ENCODE results near the gene FBLN2.

The FBLN2 gene

DNA sequence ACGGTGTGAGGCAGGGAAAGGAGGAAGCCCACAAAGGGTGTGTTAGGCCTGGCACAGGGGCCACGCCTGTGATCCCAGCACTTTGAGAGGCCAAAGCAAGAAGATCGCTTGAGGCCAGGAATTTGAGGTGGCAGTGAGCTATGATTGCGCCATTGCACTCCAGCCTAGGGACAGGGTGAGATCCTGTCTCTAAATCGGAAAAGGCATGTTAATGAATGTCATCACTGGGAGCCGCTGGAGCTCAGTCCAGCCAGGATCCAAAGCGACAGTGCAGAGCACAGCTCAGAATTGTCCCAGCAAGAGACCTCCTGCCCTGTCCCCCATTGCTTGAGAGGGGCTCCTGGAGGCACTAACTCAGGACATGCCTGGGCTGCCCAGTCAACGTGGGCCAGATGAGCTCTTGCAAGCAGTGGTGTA, 15.0 kb upstream of the FBLN2 start:
- DNase-seq: no peak

DNA sequence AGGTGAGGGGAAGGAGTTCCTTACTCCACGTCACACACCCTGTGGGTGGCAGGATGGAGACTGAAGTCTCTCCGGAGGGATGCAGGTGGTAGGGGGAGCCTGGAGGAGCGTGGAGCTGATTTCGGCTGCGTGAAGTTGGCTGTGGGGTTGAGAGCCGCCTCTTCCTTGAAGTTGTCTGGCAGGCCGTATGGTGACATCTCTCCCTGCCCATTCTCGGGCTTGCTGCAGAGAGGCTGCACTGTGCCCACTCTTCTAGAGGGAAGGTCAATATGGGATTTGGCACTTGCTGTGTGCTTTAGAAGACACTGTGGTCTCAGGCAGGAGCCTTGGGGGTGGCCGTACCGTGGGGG, 13.4 kb upstream of the FBLN2 start:
- no peak for DNase-seq

DNA sequence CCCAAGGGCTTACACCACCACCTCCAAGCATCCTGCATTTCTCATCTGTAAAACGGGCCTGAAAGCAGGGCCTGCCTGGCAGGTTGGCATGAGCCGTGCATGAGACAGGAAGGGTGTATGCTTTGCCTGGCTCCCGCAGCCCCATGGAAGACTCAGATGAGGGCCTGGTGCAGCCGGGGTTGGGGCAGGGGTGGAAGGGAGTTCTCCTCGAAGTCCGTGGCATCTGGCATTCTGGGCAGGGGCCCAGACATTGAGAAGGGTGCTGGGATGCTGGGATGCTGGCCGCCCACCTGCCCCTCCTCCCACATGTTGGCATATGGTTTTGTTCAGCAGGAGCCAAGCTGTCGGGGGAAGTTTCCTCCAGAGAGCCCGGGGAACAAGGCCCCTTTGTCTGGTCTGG, 13.0 kb upstream of the FBLN2 start:
- DNase-seq: no peak

DNA sequence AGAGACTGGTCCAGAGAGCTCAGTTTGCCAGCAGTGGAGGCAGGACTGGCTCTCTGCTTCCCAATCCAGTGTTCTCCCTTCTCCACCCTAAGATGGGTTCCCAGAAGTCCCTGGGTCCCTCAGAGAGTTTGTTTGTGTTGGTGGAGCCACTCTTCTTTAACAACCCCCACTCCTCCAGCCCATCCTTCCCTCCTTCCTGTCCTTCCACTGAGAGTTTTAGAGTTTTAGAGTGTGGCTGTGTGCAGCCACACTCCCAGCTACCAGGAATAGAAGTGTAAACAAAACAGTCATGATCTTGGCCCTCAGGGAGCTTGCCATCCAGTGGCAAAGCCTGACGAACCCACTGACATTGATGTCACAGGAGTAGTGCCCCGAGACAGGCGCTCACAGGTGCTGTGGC, 12.5 kb upstream of the FBLN2 start:
- no peak for DNase-seq

DNA sequence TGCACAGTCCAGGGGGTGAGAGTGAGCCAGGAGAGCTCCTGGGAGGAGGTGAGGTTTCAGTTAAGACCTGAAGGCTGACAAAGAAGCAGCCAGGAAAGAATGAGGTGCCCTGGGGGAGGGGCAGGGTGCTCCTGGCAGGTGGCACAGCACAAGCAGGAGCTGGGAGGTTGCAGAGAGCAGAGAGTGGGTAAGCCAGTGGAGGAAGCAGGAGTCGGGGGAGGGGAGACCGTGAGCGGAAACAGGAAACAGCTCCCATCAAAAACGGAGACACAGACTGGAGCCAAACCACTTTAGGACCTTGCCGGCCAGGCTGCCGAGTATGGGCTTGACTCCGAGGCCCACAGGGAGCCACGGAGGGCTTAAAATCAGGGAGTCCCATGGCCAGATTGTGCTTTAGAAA, 12.1 kb upstream of the FBLN2 start:
- DNase-seq: no peak

DNA sequence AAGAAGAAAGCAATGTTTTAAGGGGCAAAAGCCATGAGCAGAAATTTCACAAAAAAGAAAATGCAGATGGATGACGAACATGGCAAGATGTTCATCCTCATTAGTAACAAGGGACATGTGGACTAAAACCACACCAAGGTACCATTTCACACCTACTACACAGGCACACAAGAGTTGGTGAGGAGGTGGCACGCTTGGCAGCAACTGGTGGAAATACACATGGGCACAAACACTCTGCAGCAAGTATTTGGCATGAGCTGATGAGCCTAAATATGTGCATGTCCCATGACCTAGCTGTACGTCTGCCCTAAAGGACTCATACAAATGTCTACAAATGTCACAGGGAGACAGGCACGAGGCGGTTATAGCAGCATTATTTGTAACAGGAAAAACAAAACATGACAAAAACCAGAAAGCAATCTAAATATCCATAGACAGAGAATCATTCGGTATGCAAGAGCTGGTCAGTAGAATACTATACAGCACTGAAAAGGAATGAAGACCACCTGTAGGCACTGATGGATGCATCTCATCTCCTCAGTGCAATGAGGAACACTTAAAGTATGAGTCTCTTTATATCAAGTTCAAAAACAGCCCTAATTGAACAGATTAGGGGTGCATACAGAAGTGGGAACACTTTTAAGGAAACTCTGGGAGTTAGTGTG, 11.5 kb upstream of the FBLN2 start:
- no peak for DNase-seq

DNA sequence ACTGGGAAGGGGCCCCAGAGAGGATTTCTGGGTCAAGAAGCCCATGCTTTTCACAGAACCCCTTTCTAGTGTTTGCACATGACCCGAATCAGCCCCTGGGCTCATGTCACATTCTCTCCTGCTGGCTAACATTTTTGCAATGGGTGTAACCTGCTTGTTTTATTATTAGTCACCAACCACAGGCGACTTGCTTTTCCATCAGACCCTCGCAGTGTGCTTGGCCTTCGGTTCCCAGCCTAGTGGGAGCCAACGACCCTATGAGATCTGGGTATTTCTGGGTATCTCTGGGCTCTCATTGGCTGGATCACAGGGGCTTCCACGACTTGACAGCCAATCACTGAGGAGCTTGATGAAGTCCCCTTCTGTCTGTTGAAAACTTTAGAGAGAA, 11.0 kb upstream of the FBLN2 start:
- DNase-seq: no peak

DNA sequence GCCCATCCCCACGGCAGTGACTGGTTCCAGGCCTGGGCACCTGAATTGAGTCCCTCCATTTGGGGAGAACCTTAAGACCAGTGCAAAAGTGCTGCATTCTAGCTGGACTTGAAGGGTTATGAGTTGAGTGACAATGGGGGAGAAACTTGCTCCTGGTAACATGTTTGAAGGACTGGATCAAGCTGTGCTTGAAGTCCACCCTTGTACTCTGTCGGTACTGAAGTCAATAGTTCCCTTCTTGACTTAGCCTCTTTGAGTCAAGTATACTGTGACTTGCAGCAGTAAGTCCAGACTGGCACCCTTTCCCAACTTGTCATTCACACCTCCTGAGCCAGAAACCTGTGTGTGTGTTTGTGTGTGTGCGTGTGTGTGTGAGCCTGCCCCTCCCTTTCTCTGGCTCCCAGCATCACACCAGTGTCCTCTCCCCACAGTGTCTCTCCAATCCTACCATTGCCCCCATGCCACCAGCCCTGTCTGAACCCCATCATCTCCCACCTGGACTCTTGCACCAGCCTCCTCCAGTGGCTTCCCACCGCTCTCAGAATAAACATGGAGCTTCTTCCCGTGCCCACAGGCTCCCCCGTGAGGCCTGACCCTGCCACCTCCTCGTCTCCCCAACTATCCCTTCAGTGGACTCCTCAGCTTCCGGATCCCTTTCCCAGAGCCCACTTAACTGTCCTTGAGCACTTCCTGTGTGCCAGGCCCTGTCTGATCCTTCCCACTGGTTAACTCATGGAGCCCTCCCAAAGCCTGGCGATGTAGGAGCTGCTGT, 10.2 kb upstream of the FBLN2 start:
- no peak for DNase-seq

DNA sequence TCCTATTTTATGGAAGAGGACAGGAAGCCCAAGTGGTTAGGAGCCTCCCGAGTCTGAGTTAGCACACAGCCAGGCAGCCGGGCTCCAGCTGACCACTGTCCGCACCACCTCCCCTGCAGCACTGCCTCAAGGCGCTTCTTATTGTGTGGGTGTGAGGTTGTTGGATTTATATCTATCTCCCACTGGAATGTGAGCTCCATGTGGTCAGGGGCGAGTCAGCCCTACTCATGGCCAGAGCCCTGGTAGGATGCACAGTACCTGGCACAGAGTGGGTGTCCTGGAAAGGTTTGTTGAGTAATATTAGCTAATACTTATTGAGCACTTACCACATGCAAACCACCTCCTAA, 9.7 kb upstream of the FBLN2 start:
- no peak for DNase-seq

DNA sequence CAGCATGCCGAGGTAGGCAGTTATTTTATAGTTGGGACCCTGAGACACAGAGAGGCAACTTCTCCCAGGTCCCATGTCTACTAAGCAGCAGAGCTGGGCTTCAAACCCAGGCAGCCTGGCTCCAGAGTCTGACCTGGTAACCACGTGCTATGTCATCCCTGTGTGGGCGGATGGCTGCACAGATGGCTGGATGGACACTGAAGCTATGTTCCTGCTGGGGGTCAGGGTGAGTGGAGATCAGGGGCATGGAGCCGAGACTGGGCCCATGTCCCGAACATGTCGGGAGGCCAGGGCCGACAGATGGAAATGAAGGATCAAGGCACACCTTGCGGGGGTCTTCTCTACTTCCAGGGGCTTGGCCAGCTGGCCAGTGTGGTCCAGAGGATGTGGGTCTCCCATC, 9.3 kb upstream of the FBLN2 start:
- DNase-seq: no peak

DNA sequence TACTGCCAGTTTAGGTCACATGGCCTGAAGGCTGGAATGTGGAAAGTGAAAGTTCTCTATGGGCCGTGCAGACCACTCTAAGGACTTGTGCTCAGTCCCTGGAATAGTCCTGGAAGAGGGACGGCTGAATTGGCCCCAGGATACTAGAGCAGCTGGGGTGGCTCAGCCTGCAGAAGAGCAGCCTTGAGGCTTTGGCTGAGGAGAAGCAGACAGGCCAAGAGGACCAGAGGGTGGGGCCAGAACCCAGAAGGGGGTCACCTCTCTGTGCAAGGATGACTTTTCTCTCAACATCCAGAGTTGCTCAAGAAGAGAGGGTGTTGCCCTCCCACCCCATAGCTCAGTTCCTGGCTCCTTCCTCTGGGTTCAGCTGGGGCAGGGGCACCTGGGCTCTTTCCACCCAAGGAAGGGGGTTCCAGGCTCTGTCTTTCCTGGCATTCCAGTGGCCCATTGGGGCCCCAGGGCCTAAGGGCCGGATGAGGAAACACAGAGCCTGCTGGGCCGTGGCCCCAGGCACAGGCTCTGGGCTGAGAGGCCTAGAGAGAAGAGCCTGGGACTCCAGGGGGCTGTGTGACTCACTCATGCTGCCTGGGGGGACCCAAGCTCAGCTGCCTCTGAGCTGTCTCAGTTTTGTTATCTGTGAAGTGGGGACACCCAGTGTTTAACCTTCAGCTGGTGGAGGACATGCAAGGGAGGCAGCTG, 8.5 kb upstream of the FBLN2 start:
- DNase-seq: no peak

DNA sequence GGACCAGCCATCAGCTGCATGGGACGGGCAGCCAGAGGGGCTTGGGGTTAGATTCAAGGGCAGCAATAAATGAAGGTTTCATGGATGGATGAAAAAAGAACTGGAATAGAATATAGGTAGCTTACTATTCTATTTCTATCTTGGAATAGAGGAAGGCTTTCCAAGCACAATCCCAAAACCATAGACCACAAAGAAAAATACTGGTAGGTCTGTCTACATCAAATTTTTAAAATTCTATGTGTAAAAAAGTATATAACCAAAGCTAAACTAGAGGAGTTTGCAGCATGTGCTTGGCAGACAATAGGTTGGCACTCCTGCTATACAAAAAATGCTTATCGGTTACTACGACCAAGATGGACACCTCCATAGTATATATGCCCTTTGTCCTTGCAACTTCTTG, 7.2 kb upstream of the FBLN2 start:
- DNase-seq: no peak

DNA sequence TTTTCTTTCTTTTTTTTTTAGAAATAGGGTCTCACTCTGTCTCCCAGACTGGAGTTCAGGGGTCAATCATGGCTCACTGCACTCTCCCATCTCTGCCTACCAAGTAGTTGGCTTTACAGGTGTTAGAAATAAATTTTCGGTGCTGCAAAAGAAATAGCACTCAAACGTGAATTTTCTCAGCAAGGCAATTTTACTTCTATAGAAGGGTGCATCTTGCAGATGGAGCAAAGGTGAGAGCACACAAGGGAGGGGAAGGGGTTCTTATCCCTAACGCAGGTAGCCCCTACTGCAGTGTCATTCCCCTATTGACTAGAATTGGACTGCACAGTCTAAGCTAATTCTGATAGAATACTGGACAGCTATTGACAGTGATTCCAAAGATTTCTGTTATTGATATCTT, 6.8 kb upstream of the FBLN2 start:
- no peak for DNase-seq

DNA sequence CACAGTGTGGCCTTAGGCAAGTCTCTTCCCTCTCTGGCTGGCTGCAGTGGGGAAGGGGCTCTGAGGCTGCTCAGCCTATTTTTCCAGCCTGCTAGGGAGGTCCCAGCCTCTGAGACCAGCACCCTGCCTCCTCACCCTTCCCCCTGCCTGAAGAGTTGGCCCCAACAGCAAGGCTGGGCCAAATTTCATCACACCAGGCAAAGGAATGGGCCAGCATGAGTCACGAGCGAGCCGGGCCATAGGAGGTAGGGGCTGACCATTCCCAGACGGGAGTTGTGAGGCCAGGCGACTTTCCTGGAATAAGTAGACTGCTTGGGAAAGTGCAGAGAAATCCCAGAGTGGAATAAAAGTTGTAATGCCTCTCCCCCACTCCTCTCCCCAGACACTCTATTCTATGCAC, 5.7 kb upstream of the FBLN2 start:
- DNase-seq: no peak

DNA sequence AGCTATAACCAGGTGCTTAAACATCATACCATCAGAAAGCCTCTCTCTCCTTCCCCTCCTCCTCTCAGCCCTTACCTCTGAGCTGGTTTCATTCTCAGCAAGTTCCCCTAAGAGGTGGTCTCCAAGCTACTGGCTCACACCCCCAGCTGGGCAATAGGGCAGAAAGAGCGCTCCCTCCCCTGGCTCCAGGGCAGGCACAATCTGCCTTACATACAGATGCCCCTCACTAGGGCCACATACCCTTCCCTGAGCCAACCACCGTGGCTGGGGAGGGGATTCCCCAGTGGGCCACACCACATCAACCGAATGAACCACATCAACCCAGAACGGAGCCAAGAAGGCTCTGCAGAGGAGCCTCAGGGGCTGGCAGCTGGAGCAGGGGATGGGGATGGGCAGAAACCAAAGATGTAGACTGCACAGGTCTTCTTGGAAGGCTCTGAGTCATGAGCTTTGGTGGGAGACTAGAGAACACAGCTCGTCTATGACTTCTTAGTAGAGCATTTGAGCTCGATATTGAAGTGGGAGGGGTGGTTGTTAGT, 4.6 kb upstream of the FBLN2 start:
- DNase-seq: no peak

DNA sequence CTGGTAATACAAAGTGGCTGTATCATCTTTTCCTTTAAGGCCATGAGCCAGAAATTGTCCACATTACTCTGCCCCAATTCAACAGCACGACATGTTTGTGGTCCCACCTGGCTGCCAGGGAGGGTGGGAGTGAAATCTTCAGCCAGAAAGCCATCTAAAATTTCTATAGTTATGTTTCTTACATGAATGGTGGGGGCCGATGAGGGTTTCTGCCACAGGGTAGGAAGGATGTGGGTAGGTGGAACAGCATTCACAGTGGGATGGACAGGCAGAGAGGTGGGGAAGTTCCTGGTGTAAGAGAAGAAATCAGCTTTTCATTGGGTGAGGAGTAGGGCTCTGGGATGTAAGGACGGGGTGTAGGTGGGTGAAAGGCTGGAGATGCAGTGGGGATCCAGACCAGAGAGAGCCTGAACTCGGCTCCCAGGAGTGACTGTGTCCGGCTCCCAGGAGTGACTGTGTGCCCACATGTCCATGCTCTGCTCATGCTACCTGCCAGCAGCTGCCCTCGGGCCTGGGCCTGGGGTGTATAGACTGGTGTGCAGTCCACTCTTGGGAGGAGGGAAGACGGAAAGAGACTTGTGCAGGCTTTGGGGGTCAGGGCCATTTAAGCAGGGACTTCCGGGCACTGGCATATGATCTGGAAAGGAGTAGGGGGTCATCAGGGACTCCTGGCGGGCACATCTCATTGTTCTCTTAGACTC, 3.8 kb upstream of the FBLN2 start:
- no peak for DNase-seq

DNA sequence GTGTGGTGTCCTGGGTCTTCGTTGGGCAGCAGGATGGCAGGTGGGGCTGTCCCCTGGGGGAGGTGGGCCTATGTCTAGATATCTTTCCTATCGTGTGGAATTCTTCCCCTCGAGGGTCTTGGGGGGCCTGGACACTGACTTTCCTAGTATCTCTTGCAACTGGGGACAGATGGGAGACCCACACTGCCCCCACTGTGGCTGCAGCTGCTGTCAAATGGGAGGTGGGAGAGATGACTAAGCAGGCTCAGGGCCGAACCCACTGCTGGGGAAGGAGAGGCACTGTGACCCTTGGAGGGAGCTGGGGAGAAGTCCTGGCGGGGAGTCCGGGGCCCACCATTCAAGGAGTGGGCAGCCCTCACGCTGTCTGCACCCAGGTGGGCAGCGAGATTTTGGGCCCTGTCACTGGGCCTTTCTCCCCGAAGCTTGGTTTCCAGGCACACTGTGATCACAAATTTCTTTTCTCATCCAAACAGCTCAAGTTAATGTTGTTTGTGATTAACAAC, 2.9 kb upstream of the FBLN2 start:
- DNase-seq: no peak

DNA sequence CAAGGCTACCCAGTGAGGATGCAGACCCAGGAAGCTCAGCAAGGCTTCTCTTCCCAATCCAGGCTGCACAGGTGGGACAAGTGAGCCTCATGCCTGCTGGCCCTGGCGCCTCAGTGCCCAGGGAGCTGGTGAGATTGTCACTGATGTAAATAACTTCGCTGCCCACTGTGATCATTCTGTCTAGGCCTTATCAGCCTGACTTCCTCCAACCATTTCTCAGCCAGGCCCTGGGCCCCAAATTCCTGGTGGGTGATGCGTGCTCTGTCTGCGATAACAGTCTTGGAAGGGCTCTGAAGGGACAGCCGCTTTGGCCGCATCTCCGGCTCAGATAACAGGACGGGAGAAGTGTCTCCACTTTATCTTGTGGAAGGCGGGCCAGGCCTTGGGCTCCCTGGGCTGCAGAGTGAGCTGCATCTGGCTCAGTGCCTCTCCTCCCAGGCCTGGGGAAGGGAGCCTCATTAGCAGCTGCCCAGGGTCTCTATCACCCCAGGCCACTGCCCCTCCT, 2.2 kb upstream of the FBLN2 start:
- DNase-seq: no peak

DNA sequence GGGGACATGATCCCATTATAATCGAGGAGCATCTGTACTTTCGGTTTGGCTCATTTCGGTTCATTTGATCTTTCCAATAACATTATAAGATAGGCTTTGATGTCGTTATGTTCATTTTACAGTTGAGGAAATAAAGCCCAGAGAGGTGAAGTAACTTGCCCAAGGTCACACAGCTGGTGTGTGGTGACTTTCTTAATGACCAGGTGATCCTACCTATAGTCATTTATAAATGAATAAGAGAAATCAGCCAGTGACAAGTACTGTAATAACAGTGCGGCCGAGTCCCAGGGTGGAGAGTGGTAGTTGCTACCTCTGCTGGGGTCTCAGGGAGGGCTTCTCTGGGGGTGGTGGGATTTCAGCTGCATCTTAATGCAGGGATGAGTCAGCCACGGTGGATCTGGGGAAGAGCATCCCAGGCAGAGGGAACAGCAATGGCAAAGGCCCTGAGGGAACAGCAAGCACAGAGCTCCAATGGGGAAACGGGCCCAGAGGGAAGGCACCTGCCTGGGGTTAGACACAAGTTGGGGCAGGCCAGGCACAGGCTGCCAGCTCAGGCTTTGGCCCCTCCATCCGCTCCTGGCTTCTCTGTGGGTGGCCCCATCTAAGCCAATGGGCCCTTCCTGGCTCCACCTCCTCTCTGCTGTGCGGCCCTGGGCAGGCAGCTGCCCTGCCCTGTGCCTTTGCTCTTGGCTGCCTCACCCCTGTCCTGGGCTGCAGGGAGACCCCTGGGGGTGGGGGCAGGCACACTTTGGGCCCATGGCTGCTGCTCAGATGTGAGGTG, 1.1 kb upstream of the FBLN2 start:
- no peak for DNase-seq

DNA sequence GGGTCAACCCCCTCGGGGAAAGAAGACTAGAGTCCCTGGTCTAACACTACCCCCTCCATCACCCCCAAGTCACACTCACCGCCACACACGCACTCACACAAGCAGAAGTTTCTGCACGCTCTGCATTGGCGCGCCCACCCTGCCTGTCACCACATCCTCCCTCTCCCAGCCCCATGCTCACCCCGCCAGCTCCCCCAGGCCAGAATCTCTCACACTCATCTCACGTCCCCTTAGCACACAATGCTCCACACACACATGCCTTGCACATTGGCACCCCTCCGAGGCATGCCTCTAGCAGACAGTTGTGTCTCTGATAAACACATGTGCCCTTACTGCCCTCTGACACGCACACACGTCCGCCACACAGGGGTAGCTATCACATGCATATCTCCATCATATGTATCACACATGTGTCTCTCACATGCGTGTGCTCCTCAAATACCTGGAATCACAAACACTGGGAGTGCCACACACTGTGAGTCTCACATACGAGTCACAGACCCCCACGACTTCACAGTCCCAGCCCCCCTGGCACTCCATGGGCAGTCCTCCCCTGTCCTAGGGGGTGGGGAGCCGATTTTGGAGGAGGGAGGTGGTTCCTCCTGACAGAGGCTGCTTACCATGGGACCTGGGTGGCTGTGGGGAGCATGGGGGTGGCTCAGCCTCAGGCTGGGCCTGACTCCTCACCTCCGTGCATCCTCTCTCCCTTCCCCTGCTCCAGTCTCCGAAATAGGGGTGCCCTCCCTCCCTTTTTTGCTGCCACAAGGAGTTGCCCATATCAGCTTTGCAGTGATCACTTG, 898 bp downstream of the FBLN2 start:
- DNase-seq: no peak

DNA sequence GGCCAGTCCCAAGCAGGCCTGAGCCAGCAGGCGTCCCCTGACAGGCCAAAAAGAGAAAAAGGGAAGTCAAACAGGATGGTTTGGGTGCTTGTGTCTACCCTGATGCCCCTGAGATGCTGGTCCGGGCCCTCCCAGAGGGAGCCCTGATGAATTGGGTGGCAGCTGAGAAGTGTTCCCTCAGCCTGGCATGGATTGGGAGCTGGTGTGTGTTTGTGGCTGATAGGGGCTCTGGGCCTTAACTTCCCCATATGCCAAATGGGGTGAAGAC, 1.4 kb downstream of the FBLN2 start:
- DNase-seq: no peak
